Upper lobe of left lung (tissue), 6 donors: ENCODE measurements around the gene KDM8. TPM values are rescaled to one million over a fixed set of nuclear protein-coding genes. Genes with fewer than 3 reads are reported as not detected.

Experiments
- total RNA-seq, 6 donors: library from RNA; depleted of rRNA in 4 of 6; stranded (reverse); fragments of >200 nt in 4 of 6; gene quantifications; one replicate each; pipeline versions ENCODE4 v1.1.0 to v1.2.1, GENCODE V29; 2016 to 2021
- donor health status: DM: no; HTN: no; CAD: no; lungs with moderate emphysema.
- donor health status: DM: no; HTN: yes; CAD: no; lungs with severe emphysema.

KDM8 gene
- total RNA-seq, 6 donors from 2014 or later: 5.1 to 50.3 (median 6.2) TPM

Other genes with a start within 250 kb of the KDM8 start
- not detected for gene C16orf82, start 136.6 kb upstream of the KDM8 start, total RNA-seq
- gene NSMCE1, start 65.2 kb downstream of the KDM8 start, total RNA-seq: 10 to 100 TPM; 14.7 to 50.6 (median 31.0) TPM
- gene IL4R, start 110.4 kb downstream of the KDM8 start, total RNA-seq: 100 to 1,000 TPM in 5 of 6 donors, 10 to 100 TPM in 1; 87.0 to 202 (median 153) TPM
- gene IL21R, start 198.6 kb downstream of the KDM8 start, total RNA-seq: 10 to 100 TPM in 1 of 6 donors, 1 to 10 TPM in 5; 2.0 to 10.1 (median 3.6) TPM